A673 (cell line): ENCODE measurements around the gene KCNJ10.

ENCODE experiments used
- CTCF ChIP-seq: fragments of 300-800, 200-600 bp; sonication (generic); conservative IDR thresholded peaks from 2 replicates; pipeline ENCODE4 v1.5.1; 2017; ENCODE audit warnings: low read depth, mild to moderate bottlenecking, antibody characterized with exemption, low read length, moderate library complexity, mixed read lengths
- EZH2 ChIP-seq: fragments of 200-600 bp; sonication (generic); IDR thresholded peaks from 2 replicates; pipeline ENCODE4 v1.6.1; 2017; ENCODE audit warnings: borderline replicate concordance, low read depth, mild to moderate bottlenecking, mixed read lengths, antibody characterized with exemption, low read length; ENCODE audit not compliant: poor library complexity, severe bottlenecking

DNA sequence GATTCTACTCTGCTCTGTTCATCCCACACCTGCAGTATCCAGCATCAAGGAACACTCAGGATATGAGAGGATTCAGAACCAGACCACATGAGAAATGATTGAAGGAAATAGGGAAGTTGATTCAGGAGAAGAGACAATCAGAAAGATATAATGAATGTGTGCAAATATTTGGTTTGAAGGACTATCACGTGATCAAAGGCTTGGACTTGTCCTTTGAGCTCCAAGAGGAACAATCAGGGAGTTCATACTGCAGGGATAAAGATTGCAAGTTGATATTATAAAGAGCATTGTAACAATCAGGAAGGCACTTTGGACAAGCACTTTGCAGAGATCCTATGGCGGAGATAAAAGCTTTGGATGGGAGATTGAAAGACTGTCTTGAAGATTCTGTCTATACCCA, 24.3 kb downstream of the KCNJ10 start:
- TF ChIP-seq CTCF (no peak), EZH2 (no peak)
